ENCODE results near the gene JAK3.

GRCh38 chr19:17784201-17785008 is 63.4 kb downstream of the JAK3 start:
- TF ChIP-seq CTCF (IDR thresholded peaks at IDR 0.05) (peak; percentile 87), TCF7L2 (IDR thresholded peaks at IDR 0.05; ENCODE audit: low read depth, low read length) (no peak), POLR2AphosphoS5 (IDR thresholded peaks at IDR 0.05; ENCODE audit: low read depth, low read length) (no peak), REST (IDR thresholded peaks at IDR 0.05; ENCODE audit: insufficient read depth in 1 of 2, low read depth in 2 of 2, low read length in 1 of 2) (no peak), SIN3A (IDR thresholded peaks at IDR 0.05; ENCODE audit: borderline replicate concordance, insufficient read depth, low read depth, low read length) (no peak)

All from Panc1 (cell line).